CD8-positive, alpha-beta memory T cell (primary cell): ENCODE results near the gene CTDSPL. TPM values are rescaled to one million over a fixed set of nuclear protein-coding genes. Genes with fewer than 3 reads are reported as not detected.

Experiments used
- CTCF ChIA-PET: fragments of 350-600 bp; sonication (Branson Sonifier 250); formaldehyde crosslinking; loops from one replicate; lab custom pipeline; 2021; ENCODE audit warnings: antibody characterized with exemption; lab: Charles Lee
- POLR2A ChIA-PET: fragments of 350-600 bp; sonication (Branson Sonifier 250); formaldehyde crosslinking; loops from one replicate; lab custom pipeline; 2021; ENCODE audit warnings: antibody characterized with exemption; lab: Charles Lee
- DNase-seq, 5 donors: peaks; one replicate each; pipeline versions ENCODE4 v3.0.0 to v3.0.0-alpha.2; 2020 to 2022; ENCODE audit warnings: mixed read lengths in 1 of 5
- H3K27ac ChIP-seq: one replicate; pipeline ENCODE4 v1.7.0; 2013; ENCODE audit warnings: low read depth, mild to moderate bottlenecking, low read length, moderate library complexity
- H3K27me3 ChIP-seq: 2 replicates; pipeline ENCODE4 v1.7.0; 2013; ENCODE audit warnings: low read length, mild to moderate bottlenecking; ENCODE audit not compliant: insufficient read depth, poor library complexity, severe bottlenecking
- H3K36me3 ChIP-seq: 2 replicates; pipeline ENCODE4 v1.7.0; 2013; ENCODE audit warnings: mild to moderate bottlenecking, low read length, moderate library complexity; ENCODE audit not compliant: insufficient read depth
- H3K4me1 ChIP-seq: 2 replicates; pipeline ENCODE4 v1.7.0; 2013; ENCODE audit warnings: mild to moderate bottlenecking, low read length, moderate library complexity; ENCODE audit not compliant: insufficient read depth
- H3K4me3 ChIP-seq: 2 replicates; pipeline ENCODE4 v1.7.0; 2013; ENCODE audit warnings: mild to moderate bottlenecking, low read length
- H3K9me3 ChIP-seq: 2 replicates; pipeline ENCODE4 v1.7.0; 2013; ENCODE audit warnings: mild to moderate bottlenecking, low read length
- H3K27ac Mint-ChIP-seq, 8 donors: one replicate each; pipeline ENCODE4 v1.8.0; 2020 to 2021; ENCODE audit warnings: mixed read lengths in 8 of 8, mild to moderate bottlenecking in 6 of 8, inconsistent platforms in 3 of 8, moderate library complexity in 3 of 8
- H3K27me3 Mint-ChIP-seq, 2 donors: one replicate each; pipeline ENCODE4 v1.8.0; 2020 to 2021; ENCODE audit warnings: mixed read lengths in 2 of 2, mild to moderate bottlenecking in 1 of 2, moderate library complexity in 1 of 2
- H3K36me3 Mint-ChIP-seq, 3 donors: one replicate each; pipeline ENCODE4 v1.8.0; 2020 to 2021; ENCODE audit warnings: mixed read lengths in 3 of 3, inconsistent platforms in 1 of 3, mild to moderate bottlenecking in 1 of 3
- H3K4me1 Mint-ChIP-seq, 3 donors: one replicate each; pipeline ENCODE4 v1.8.0; 2020 to 2021; ENCODE audit warnings: mixed read lengths in 3 of 3, inconsistent platforms in 1 of 3, mild to moderate bottlenecking in 1 of 3
- H3K4me3 Mint-ChIP-seq, 7 donors: one replicate each; pipeline ENCODE4 v1.8.0; 2020 to 2021; ENCODE audit warnings: mixed read lengths in 7 of 7, mild to moderate bottlenecking in 6 of 7, moderate library complexity in 4 of 7, inconsistent platforms in 2 of 7
- H3K9me3 Mint-ChIP-seq, 5 donors: one replicate each; pipeline ENCODE4 v1.8.0; 2020 to 2022; ENCODE audit warnings: mixed read lengths in 5 of 5, mild to moderate bottlenecking in 3 of 5, moderate library complexity in 2 of 5, inconsistent platforms in 1 of 5
- polyA plus RNA-seq: library from polyadenylated mRNA; unstranded; fragments of 300-500 nt; fragmentation: Illumina TruSeq; gene quantifications from one replicate; pipeline ENCODE4 v1.2.3, GENCODE V29; 2021
- total RNA-seq, 2 experiments: library from RNA; stranded (reverse); gene quantifications; one replicate each; pipeline ENCODE4 v1.2.3, GENCODE V29; 2021

The CTDSPL gene
- total and polyA plus RNA-seq, 3 experiments from 2014 or later = 0.74 to 0.84 TPM; not detected in 1

- H3K4me3 ChIP-seq = no peak overlapping the region
- Mint-ChIP-seq H3K27ac (no peak overlapping the region), H3K4me1 (peaks cover 5 to 14% (median 8%) of the 10 kb centered on the region in 3 donors), H3K9me3 (no peaks in the 10 kb centered on the region), H3K27me3 (peaks cover 12 to 15% of the 10 kb centered on the region in 2 donors), H3K4me3 (no peak overlapping the region), H3K36me3 (no peaks in the 10 kb centered on the region)
- no peaks in the 10 kb centered on the region for H3K36me3 ChIP-seq
- peaks cover 7% of the 10 kb centered on the region for H3K4me1 ChIP-seq
- ChIA-PET CTCF (interaction anchor here (1.5 to 3.0 kb wide), 4 partner anchors 111 to 140 kb away, joined by 5 to 30 read pairs (median 7); no protein-coding TSS in a partner anchor), POLR2A (no interaction called here)
- no peaks in the 10 kb centered on the region for H3K27me3 ChIP-seq
- H3K9me3 ChIP-seq = no peaks in the 10 kb centered on the region
- H3K27ac ChIP-seq = no peak overlapping the region
- no peak for DNase-seq
Observed at GRCh38 chr3:37856381-37856780, 5.3 kb upstream of the CTDSPL start.

- DNase-seq = no peak
- peaks cover 16 to 24% of the 10 kb centered on the region in 2 donors for H3K27me3 Mint-ChIP-seq
- Histone ChIP-seq H3K9me3 (no peaks in the 10 kb centered on the region), H3K4me1 (peaks cover 11% of the 10 kb centered on the region), H3K4me3 (no peak overlapping the region), H3K27me3 (peaks cover 6% of the 10 kb centered on the region), H3K27ac (no peak overlapping the region), H3K36me3 (no peaks in the 10 kb centered on the region)
- H3K27ac Mint-ChIP-seq = no peak overlapping the region
- peak overlapping the region in 2 of 7 donors; percentile 10 to 32 for H3K4me3 Mint-ChIP-seq
- ChIA-PET POLR2A (no interaction called here), CTCF (no interaction called here)
- H3K9me3 Mint-ChIP-seq = no peaks in the 10 kb centered on the region
- peaks cover 10 to 25% (median 17%) of the 10 kb centered on the region in 3 donors for H3K4me1 Mint-ChIP-seq
- H3K36me3 Mint-ChIP-seq = no peaks in the 10 kb centered on the region
Observed at GRCh38 chr3:37858742-37859141, 2.9 kb upstream of the CTDSPL start.

GRCh38 chr3:37859354-37859753, 2.3 kb upstream of the CTDSPL start:
- CTCF ChIA-PET = no interaction called here
- H3K4me1 Mint-ChIP-seq = peaks cover 10 to 25% (median 17%) of the 10 kb centered on the region in 3 donors
- Histone ChIP-seq H3K27ac (no peak overlapping the region), H3K9me3 (no peaks in the 10 kb centered on the region), H3K4me1 (peaks cover 11% of the 10 kb centered on the region), H3K36me3 (no peaks in the 10 kb centered on the region), H3K27me3 (peaks cover 6% of the 10 kb centered on the region), H3K4me3 (no peak overlapping the region)
- peaks cover 18 to 24% of the 10 kb centered on the region in 2 donors for H3K27me3 Mint-ChIP-seq
- H3K27ac Mint-ChIP-seq = no peak overlapping the region
- no peak for DNase-seq
- H3K9me3 Mint-ChIP-seq = no peaks in the 10 kb centered on the region
- peak overlapping the region in 4 of 7 donors; percentile 29 to 73 (median 36) for H3K4me3 Mint-ChIP-seq
- POLR2A ChIA-PET = no interaction called here
- H3K36me3 Mint-ChIP-seq = no peaks in the 10 kb centered on the region

DNA sequence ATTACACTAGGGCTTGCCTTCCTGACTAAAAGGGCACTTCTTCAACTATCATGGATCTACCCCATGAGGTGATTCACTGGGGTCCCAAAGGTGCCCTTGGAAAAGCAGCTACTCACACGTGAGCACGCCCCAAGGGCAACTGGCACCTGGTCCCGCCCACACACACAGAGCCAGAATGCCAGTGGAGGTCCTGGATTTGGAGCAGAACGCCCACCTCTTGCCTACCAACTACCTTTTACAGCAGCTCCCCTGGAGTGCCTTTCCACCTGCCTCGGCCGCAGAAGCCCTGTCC, 1.8 kb upstream of the CTDSPL start:
- Histone ChIP-seq H3K36me3 (no peaks in the 10 kb centered on the region), H3K4me3 (peak overlapping the region; percentile 42), H3K27me3 (peaks cover 6% of the 10 kb centered on the region), H3K4me1 (peaks cover 11% of the 10 kb centered on the region), H3K27ac (no peak overlapping the region), H3K9me3 (no peaks in the 10 kb centered on the region)
- CTCF ChIA-PET = no interaction called here
- Mint-ChIP-seq H3K36me3 (no peaks in the 10 kb centered on the region), H3K27me3 (peaks cover 19 to 24% of the 10 kb centered on the region in 2 donors), H3K27ac (no peak overlapping the region), H3K4me3 (peak overlapping the region in 5 of 7 donors; percentile 73 to 82 (median 78)), H3K4me1 (peaks cover 10 to 25% (median 17%) of the 10 kb centered on the region in 3 donors), H3K9me3 (no peaks in the 10 kb centered on the region)
- POLR2A ChIA-PET = no interaction called here
- no peak for DNase-seq

DNA sequence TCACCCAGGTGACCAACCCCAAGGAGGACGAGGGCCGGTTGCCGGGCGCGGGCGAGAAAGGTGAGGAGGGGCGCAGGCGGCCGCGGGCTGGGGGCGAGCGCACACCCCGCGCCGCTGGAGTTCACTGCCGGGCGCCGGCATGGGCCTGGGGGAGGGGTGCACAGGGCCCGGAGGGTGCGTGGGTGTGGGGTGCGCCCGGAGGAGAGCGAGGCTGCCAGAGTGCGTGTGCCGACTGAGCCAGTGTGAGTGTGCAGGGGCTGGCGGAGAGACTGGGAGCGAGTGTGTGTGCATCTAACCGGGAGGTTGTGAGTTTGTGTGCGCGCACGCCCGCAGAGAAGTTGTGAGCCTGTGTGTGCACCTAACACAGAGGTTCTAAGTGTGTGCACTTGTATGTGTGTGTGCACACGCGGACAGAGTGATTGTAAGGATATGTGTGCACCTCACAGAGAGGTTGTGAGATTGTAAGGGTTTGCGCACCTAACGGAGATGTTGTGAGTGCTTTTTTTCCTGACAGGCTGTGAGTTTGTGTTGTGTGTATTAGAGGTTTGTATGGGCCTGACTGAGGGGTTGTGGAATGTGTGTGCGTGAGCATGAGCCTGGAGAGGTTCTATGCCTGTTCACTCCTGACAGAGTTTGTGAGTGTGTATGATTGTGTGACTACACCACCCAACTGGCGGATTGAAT, 681 bp downstream of the CTDSPL start:
- Histone ChIP-seq H3K36me3 (no peaks in the 10 kb centered on the region), H3K4me3 (peak overlapping the region; percentile 41), H3K27ac (no peak overlapping the region), H3K27me3 (peaks cover 6% of the 10 kb centered on the region), H3K4me1 (peaks cover 11% of the 10 kb centered on the region), H3K9me3 (no peaks in the 10 kb centered on the region)
- Mint-ChIP-seq H3K36me3 (no peaks in the 10 kb centered on the region), H3K4me3 (peak overlapping the region; percentile 60 to 86 (median 76)), H3K9me3 (no peaks in the 10 kb centered on the region), H3K4me1 (peaks cover 10 to 25% (median 17%) of the 10 kb centered on the region in 3 donors), H3K27ac (peak overlapping the region in 3 of 8 donors; percentile 4 to 63 (median 18)), H3K27me3 (peaks cover 19 to 31% of the 10 kb centered on the region in 2 donors)
- ChIA-PET POLR2A (no interaction called here), CTCF (no interaction called here)
- DNase-seq = peak in 1 of 5 donors; percentile 27

DNA sequence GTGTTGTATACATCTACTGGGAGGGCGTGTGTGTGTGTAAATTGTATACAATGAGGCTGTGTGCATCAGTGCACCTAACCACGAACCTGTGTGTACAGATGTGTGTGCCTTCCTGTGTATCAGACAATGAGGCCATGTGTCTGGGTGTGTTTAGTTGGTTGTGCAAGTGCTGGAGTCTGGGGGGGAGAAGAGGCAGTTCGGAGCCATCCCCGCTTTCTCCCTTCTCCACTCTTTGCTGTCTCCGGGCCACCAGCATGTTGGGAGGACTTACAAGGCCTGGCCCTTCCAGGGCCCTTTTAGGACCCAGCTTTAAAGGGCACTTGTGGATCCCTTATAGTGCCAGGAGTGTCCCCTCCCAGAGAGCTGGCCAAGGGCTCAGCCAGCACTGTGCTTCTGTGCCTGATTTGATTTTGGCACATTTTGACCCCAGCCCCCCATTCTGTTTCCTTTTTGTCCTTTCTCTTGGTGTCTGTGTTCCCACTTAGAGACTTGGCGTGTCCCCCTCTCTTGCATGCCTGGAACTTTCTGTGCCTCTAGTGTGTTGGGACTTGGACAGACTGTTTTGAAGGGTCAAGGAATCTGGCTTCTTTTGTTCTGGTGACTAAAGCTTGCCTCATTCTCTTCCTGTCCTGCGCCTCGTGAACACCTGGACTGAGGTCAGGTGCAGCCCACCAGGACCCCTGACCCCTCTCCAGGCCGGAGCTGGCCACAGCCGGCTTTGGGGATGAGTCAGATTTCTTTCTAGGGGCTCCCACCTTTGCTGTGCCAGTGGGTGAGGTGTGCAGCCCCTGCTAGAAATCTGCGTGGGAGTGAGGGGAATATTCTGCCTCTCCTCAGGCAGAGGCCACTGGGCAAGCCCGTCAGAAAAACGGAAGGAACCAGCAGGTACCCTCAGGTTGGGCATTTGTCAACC, 1.5 kb downstream of the CTDSPL start:
- DNase-seq = no peak
- H3K27me3 Mint-ChIP-seq = peaks cover 18 to 31% of the 10 kb centered on the region in 2 donors
- H3K4me3 Mint-ChIP-seq = peak overlapping the region; percentile 56 to 83 (median 63)
- no peak overlapping the region for H3K27ac ChIP-seq
- no peaks in the 10 kb centered on the region for H3K9me3 ChIP-seq
- no peaks in the 10 kb centered on the region for H3K9me3 Mint-ChIP-seq
- H3K36me3 Mint-ChIP-seq = no peaks in the 10 kb centered on the region
- peaks cover 6% of the 10 kb centered on the region for H3K27me3 ChIP-seq
- H3K36me3 ChIP-seq = no peaks in the 10 kb centered on the region
- CTCF ChIA-PET = no interaction called here
- POLR2A ChIA-PET = no interaction called here
- H3K27ac Mint-ChIP-seq = peak overlapping the region in 2 of 8 donors; percentile 4 to 34
- peak overlapping the region; percentile 41 for H3K4me3 ChIP-seq
- H3K4me1 ChIP-seq = peaks cover 11% of the 10 kb centered on the region
- peaks cover 10 to 25% (median 17%) of the 10 kb centered on the region in 3 donors for H3K4me1 Mint-ChIP-seq

DNA sequence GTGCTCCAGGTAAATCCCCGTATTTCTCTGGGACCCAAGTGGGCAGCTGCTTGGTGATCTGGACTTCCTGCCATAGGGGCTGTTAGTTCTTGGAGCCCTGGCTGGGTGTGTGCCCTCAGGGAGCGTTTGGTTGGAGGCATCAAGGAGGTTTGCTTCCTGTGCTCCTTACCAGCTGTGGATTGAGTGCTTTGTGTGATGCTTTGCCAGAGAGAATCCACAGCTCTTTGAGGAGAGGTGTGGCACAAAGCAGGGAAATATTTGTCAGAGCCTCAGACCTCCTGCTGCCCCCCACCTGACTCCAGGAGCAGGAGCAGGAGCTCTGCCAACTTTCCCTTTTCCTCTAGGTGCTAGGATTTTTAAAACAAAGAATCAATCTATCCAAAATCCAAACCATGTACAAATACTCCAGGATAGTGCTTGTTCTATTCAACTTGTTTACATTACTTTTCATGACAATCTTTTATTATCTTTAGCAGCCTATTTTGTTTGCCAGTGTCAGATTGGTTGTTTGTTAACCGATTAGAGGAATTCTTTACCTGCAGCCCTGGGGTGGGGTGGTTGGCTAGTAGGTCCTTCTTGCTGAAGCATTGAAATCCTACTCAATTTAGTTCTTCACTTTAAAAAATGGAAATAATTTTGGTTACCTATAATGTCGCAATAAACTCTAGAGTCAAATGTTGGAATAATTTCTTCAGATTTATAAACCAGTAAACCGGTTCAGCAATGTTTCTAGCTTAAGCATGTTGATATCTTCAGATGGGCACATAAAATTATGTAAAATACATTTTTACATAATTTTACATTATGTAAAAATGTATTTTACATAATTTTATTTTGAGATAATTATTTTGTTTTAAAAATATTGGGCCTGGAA, 2.5 kb downstream of the CTDSPL start:
- Mint-ChIP-seq H3K4me1 (peaks cover 10 to 25% (median 17%) of the 10 kb centered on the region in 3 donors), H3K27me3 (peaks cover 16 to 32% of the 10 kb centered on the region in 2 donors), H3K4me3 (peak overlapping the region in 1 of 7 donors; percentile 55), H3K36me3 (no peaks in the 10 kb centered on the region), H3K9me3 (no peaks in the 10 kb centered on the region), H3K27ac (no peak overlapping the region)
- CTCF ChIA-PET = no interaction called here
- POLR2A ChIA-PET = no interaction called here
- H3K36me3 ChIP-seq = no peaks in the 10 kb centered on the region
- H3K4me3 ChIP-seq = no peak overlapping the region
- peaks cover 11% of the 10 kb centered on the region for H3K4me1 ChIP-seq
- H3K27ac ChIP-seq = no peak overlapping the region
- H3K27me3 ChIP-seq = peaks cover 6% of the 10 kb centered on the region
- H3K9me3 ChIP-seq = no peaks in the 10 kb centered on the region
- no peak for DNase-seq
